CD4-positive, CD25-positive, alpha-beta regulatory T cell (primary cell): Measurements from ENCODE around the gene TERB1. TPM values are rescaled to one million over a fixed set of nuclear protein-coding genes. Genes with fewer than 3 reads are reported as not detected.
A peak's percentile ranks its signal among the peaks of the same experiment; 100 is the strongest.

Experiments
- ATAC-seq, 2 donors: fragments of 150-1000 bp; cut with Tn5 transposase; one replicate each; pipeline ENCODE4 v1.10.0; 2021; ENCODE audit warnings: low read depth in 2 of 2, moderate number of reproducible peaks in 2 of 2, moderate library complexity in 1 of 2
- DNase-seq, 3 donors: peaks; one replicate each; pipeline versions ENCODE4 v3.0.0 to v3.0.0-alpha.2; 2012 to 2022; ENCODE audit warnings: mixed read lengths in 1 of 3
- H3K27ac ChIP-seq: one replicate; pipeline ENCODE4 v1.7.0; 2013; ENCODE audit warnings: mild to moderate bottlenecking, low read length; ENCODE audit not compliant: insufficient read depth, poor library complexity, severe bottlenecking
- H3K27me3 ChIP-seq: one replicate; pipeline ENCODE4 v1.7.0; 2013; ENCODE audit warnings: low read length; ENCODE audit not compliant: control insufficient read depth, insufficient read depth
- H3K36me3 ChIP-seq: one replicate; pipeline ENCODE4 v1.7.0; 2013; ENCODE audit warnings: mild to moderate bottlenecking, low read length, moderate library complexity; ENCODE audit not compliant: control insufficient read depth, insufficient read depth
- H3K4me1 ChIP-seq: 2 replicates; pipeline ENCODE4 v1.7.0; 2013; ENCODE audit warnings: mild to moderate bottlenecking, low read length; ENCODE audit not compliant: insufficient read depth, control insufficient read depth, poor library complexity, severe bottlenecking
- H3K4me3 ChIP-seq: one replicate; pipeline ENCODE4 v1.7.0; 2013; ENCODE audit warnings: low read depth, mild to moderate bottlenecking, low read length, moderate library complexity
- H3K9me3 ChIP-seq, 2 experiments: 1 replicate in 1 of 2; 2 replicates in 1 of 2; pipeline ENCODE4 v1.7.0; 2013; ENCODE audit warnings: low read length in 2 of 2, mild to moderate bottlenecking in 1 of 2, moderate library complexity in 1 of 2; ENCODE audit not compliant: control insufficient read depth in 2 of 2
- H3K27ac Mint-ChIP-seq, 3 donors: one replicate each; pipeline ENCODE4 v1.8.0; 2020 to 2022; ENCODE audit warnings: mild to moderate bottlenecking in 3 of 3, mixed read lengths in 3 of 3, moderate library complexity in 2 of 3
- H3K27me3 Mint-ChIP-seq: one replicate; pipeline ENCODE4 v1.8.0; 2022; ENCODE audit warnings: mild to moderate bottlenecking, mixed read lengths
- H3K36me3 Mint-ChIP-seq: one replicate; pipeline ENCODE4 v1.8.0; 2020; ENCODE audit warnings: mixed read lengths
- H3K4me1 Mint-ChIP-seq, 4 donors: one replicate each; pipeline ENCODE4 v1.8.0; 2020 to 2022; ENCODE audit warnings: mixed read lengths in 4 of 4, mild to moderate bottlenecking in 1 of 4
- H3K4me3 Mint-ChIP-seq, 4 donors: one replicate each; pipeline ENCODE4 v1.8.0; 2020 to 2022; ENCODE audit warnings: mild to moderate bottlenecking in 4 of 4, mixed read lengths in 4 of 4, moderate library complexity in 3 of 4
- H3K9me3 Mint-ChIP-seq, 7 donors: one replicate each; pipeline ENCODE4 v1.8.0; 2020 to 2022; ENCODE audit warnings: mixed read lengths in 7 of 7, mild to moderate bottlenecking in 3 of 7, moderate library complexity in 2 of 7
- polyA plus RNA-seq, 4 donors: library from polyadenylated mRNA; unstranded; fragments of 300-500 nt; fragmentation: Illumina TruSeq; gene quantifications; one replicate each; pipeline ENCODE4 v1.2.3, GENCODE V29; 2021
- total RNA-seq: library from RNA; stranded (reverse); gene quantifications from one replicate; pipeline ENCODE4 v1.2.3, GENCODE V29; 2022

Gene TERB1
- total and polyA plus RNA-seq, 5 donors from 2014 or later, result 0.20 TPM; not detected in 4

GRCh38 chr16:66728804-66729203, 72.6 kb downstream of the TERB1 start:
- H3K36me3 ChIP-seq, result peaks cover 74% of the 10 kb centered on the region
- no peaks in the 10 kb centered on the region for H3K9me3 ChIP-seq
- no peak for ATAC-seq
- no peak overlapping the region for H3K4me3 ChIP-seq
- H3K27me3 Mint-ChIP-seq, result no peaks in the 10 kb centered on the region
- no peak overlapping the region for H3K4me3 Mint-ChIP-seq
- H3K27ac Mint-ChIP-seq, result peak overlapping the region in 2 of 3 donors; percentile 36 to 56
- no peaks in the 10 kb centered on the region for H3K9me3 Mint-ChIP-seq
- no peak for DNase-seq
- H3K4me1 Mint-ChIP-seq, result peaks cover 4 to 8% (median 6%) of the 10 kb centered on the region in 4 donors
- H3K27me3 ChIP-seq, result no peaks in the 10 kb centered on the region
- H3K4me1 ChIP-seq, result no peaks in the 10 kb centered on the region
- H3K27ac ChIP-seq, result no peak overlapping the region
- H3K36me3 Mint-ChIP-seq, result peaks cover 47% of the 10 kb centered on the region

- no peak overlapping the region for H3K27ac ChIP-seq
- no peaks in the 10 kb centered on the region for H3K27me3 Mint-ChIP-seq
- H3K9me3 Mint-ChIP-seq, result no peaks in the 10 kb centered on the region
- H3K4me1 ChIP-seq, result no peaks in the 10 kb centered on the region
- H3K36me3 ChIP-seq, result peaks cover 74% of the 10 kb centered on the region
- no peaks in the 10 kb centered on the region for H3K9me3 ChIP-seq
- H3K4me3 Mint-ChIP-seq, result no peak overlapping the region
- H3K27me3 ChIP-seq, result no peaks in the 10 kb centered on the region
- ATAC-seq (peak; percentile 74 to 79), DNase-seq (peak in 2 of 3 donors; percentile 51 to 63)
- no peak overlapping the region for H3K4me3 ChIP-seq
- peaks cover 4 to 10% (median 7%) of the 10 kb centered on the region in 4 donors for H3K4me1 Mint-ChIP-seq
- H3K27ac Mint-ChIP-seq, result peak overlapping the region; percentile 22 to 82 (median 75)
- peaks cover 51% of the 10 kb centered on the region for H3K36me3 Mint-ChIP-seq
Measured at GRCh38 chr16:66728117-66728787, 73.1 kb downstream of the TERB1 start.

- H3K27me3 Mint-ChIP-seq, result no peaks in the 10 kb centered on the region
- no peak for ATAC-seq
- H3K36me3 Mint-ChIP-seq, result peaks cover 38% of the 10 kb centered on the region
Measured at GRCh38 chr16:66720766-66721165, 80.6 kb downstream of the TERB1 start.

GRCh38 chr16:66719246-66719645, 82.1 kb downstream of the TERB1 start:
- no peaks in the 10 kb centered on the region for H3K9me3 ChIP-seq
- H3K4me3 ChIP-seq, result no peak overlapping the region
- H3K27me3 Mint-ChIP-seq, result no peaks in the 10 kb centered on the region
- peaks cover 28% of the 10 kb centered on the region for H3K36me3 ChIP-seq
- H3K4me3 Mint-ChIP-seq, result no peak overlapping the region
- H3K4me1 Mint-ChIP-seq, result peaks cover 0 to 6% (median 2%) of the 10 kb centered on the region in 4 donors
- no peak overlapping the region for H3K27ac Mint-ChIP-seq
- DNase-seq (no peak), ATAC-seq (no peak)
- H3K27ac ChIP-seq, result no peak overlapping the region
- H3K36me3 Mint-ChIP-seq, result peaks cover 29% of the 10 kb centered on the region
- H3K9me3 Mint-ChIP-seq, result no peaks in the 10 kb centered on the region
- no peaks in the 10 kb centered on the region for H3K27me3 ChIP-seq
- no peaks in the 10 kb centered on the region for H3K4me1 ChIP-seq

More at GRCh38 chr16:66720766-66721165, 80.6 kb downstream of the TERB1 start:
- Histone ChIP-seq H3K4me3 (no peak overlapping the region), H3K36me3 (peaks cover 42% of the 10 kb centered on the region), H3K27me3 (no peaks in the 10 kb centered on the region), H3K27ac (no peak overlapping the region), H3K9me3 (no peaks in the 10 kb centered on the region), H3K4me1 (no peaks in the 10 kb centered on the region)
- Mint-ChIP-seq H3K4me3 (no peak overlapping the region), H3K27ac (no peak overlapping the region), H3K9me3 (no peaks in the 10 kb centered on the region), H3K4me1 (peaks cover 0 to 6% (median 2%) of the 10 kb centered on the region in 4 donors)
- DNase-seq, result no peak

- ATAC-seq, result no peak
- no peak for DNase-seq
- Mint-ChIP-seq H3K27me3 (no peaks in the 10 kb centered on the region), H3K4me3 (no peak overlapping the region), H3K27ac (no peak overlapping the region), H3K4me1 (no peaks in the 10 kb centered on the region), H3K36me3 (peaks cover 14% of the 10 kb centered on the region), H3K9me3 (no peaks in the 10 kb centered on the region)
- no peaks in the 10 kb centered on the region for H3K27me3 ChIP-seq
- H3K9me3 ChIP-seq, result no peaks in the 10 kb centered on the region
- H3K27ac ChIP-seq, result no peak overlapping the region
- no peaks in the 10 kb centered on the region for H3K4me1 ChIP-seq
- peaks cover 13% of the 10 kb centered on the region for H3K36me3 ChIP-seq
- no peak overlapping the region for H3K4me3 ChIP-seq
Measured at GRCh38 chr16:66717776-66718175, 83.6 kb downstream of the TERB1 start.

- DNase-seq (peak in 1 of 3 donors; percentile 29), ATAC-seq (peak in 1 of 2 donors; percentile 37)
- Histone ChIP-seq H3K27me3 (no peaks in the 10 kb centered on the region), H3K27ac (no peak overlapping the region), H3K36me3 (peaks cover 7% of the 10 kb centered on the region), H3K9me3 (no peaks in the 10 kb centered on the region), H3K4me1 (no peaks in the 10 kb centered on the region), H3K4me3 (no peak overlapping the region)
- Mint-ChIP-seq H3K27me3 (no peaks in the 10 kb centered on the region), H3K4me3 (no peak overlapping the region), H3K9me3 (peaks cover 0 to 2% (median 0%) of the 10 kb centered on the region in 7 donors), H3K4me1 (no peaks in the 10 kb centered on the region), H3K27ac (no peak overlapping the region), H3K36me3 (peaks cover 14% of the 10 kb centered on the region)
Measured at GRCh38 chr16:66717112-66717675, 84.2 kb downstream of the TERB1 start.

GRCh38 chr16:66714654-66715307, 86.6 kb downstream of the TERB1 start:
- peak overlapping the region in 2 of 3 donors; percentile 14 to 68 for H3K27ac Mint-ChIP-seq
- peaks cover 0 to 2% (median 0%) of the 10 kb centered on the region in 7 donors for H3K9me3 Mint-ChIP-seq
- Histone ChIP-seq H3K36me3 (no peaks in the 10 kb centered on the region), H3K4me3 (no peak overlapping the region), H3K9me3 (no peaks in the 10 kb centered on the region), H3K27ac (no peak overlapping the region), H3K27me3 (no peaks in the 10 kb centered on the region), H3K4me1 (no peaks in the 10 kb centered on the region)
- no peaks in the 10 kb centered on the region for H3K27me3 Mint-ChIP-seq
- no peak overlapping the region for H3K4me3 Mint-ChIP-seq
- DNase-seq (no peak), ATAC-seq (no peak)
- H3K4me1 Mint-ChIP-seq, result no peaks in the 10 kb centered on the region
- peaks cover 11% of the 10 kb centered on the region for H3K36me3 Mint-ChIP-seq
